ENCODE results near the gene RPL22.

RPL22 gene

DNA sequence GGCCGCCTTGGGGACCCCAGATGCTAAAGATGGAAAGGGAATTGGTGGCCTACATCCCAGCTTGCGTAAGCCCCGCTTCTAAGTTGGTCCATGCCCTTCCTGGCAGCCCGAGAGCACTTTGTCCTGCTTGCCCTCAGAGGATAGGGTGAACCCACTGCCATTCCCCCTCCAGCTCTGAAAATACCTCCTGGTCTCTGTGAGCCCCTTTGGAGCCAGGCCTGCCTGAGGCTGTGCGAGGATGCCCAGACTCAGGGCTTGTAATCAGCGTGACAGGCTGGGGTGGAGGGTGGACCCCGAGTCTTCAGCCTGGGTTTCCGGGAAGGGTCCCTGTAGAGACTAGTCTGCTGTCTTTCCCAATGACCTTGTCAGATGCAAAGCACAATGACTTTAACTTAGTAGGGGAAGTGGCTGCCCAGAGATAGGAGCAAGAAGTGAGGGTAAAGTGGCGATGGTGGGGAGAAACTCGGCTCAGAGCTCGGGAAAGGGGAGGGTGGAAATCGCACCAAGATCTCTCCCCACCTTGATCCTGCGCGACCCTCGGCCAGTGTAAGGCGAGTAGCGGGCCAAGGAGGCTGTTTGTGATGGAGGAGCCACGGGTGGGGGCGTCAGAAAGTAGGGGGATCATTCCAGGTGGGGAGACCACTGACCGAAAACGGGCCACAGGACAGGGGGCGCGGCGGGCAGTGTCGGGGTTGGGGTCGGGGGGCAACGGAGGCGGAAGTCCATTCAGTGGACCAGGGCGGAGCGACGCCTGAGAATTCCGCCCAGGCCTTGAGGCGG is 41.9 kb upstream of the RPL22 start:
- no peak overlapping the region for H3K4me3 ChIP-seq (ENCODE audit: control insufficient read depth, low read depth, low read length)
- DNase-seq (ENCODE audit: low read depth): no peak

DNA sequence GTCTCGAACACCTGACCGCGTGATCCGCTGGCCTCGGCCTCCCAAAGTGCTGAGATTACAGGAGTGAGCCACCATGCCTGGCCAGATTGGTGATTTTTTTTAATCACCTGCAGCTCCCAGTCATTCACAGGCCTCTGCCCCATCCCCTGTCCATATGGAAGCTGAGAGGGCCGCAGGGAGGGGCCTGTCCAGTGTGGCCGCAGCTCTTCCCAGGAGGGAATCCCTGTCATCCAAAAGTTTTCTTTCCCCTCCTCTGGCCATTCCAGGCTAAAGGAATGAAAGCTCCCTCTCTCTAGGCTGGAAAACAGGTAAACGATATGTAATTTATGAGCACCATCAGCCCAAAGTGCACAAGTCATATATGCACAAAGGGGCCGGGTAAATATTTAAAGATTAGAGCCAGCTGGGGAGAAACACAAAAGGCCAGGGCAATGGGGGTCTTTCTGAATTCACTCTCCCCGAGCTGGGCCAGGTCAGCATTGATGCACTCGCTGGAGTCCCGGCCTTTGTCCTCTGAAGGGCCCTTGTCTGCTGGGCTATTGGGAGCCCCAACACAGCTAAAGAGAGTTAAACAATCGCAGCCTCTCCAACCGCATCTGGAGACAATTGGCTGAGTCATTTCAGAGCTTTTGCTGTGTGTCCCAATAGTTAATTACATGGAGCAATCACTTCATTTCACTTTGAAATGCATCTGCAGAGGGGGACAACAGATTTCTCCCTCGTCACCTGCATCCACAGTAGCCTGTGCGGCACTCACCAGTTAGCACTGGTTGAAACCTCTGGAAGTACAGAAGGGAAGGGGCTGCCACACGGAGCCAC is 40.8 kb upstream of the RPL22 start:
- no peak overlapping the region for H3K4me3 ChIP-seq (ENCODE audit: control insufficient read depth, low read depth, low read length)
- DNase-seq (ENCODE audit: low read depth): peak; percentile 82
- TF ChIP-seq, protein P1, sequence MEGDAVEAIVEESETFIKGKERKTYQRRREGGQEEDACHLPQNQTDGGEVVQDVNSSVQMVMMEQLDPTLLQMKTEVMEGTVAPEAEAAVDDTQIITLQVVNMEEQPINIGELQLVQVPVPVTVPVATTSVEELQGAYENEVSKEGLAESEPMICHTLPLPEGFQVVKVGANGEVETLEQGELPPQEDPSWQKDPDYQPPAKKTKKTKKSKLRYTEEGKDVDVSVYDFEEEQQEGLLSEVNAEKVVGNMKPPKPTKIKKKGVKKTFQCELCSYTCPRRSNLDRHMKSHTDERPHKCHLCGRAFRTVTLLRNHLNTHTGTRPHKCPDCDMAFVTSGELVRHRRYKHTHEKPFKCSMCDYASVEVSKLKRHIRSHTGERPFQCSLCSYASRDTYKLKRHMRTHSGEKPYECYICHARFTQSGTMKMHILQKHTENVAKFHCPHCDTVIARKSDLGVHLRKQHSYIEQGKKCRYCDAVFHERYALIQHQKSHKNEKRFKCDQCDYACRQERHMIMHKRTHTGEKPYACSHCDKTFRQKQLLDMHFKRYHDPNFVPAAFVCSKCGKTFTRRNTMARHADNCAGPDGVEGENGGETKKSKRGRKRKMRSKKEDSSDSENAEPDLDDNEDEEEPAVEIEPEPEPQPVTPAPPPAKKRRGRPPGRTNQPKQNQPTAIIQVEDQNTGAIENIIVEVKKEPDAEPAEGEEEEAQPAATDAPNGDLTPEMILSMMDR (conservative IDR thresholded peaks at IDR 0.05; ENCODE audit: control insufficient read depth, insufficient read depth, low read depth, low read length): no peak

More for the DNA sequence above, 41.9 kb upstream of the RPL22 start:
- TF ChIP-seq, protein P1 (conservative IDR thresholded peaks at IDR 0.05; ENCODE audit: control insufficient read depth, insufficient read depth, low read depth, low read length): no peak

DNA sequence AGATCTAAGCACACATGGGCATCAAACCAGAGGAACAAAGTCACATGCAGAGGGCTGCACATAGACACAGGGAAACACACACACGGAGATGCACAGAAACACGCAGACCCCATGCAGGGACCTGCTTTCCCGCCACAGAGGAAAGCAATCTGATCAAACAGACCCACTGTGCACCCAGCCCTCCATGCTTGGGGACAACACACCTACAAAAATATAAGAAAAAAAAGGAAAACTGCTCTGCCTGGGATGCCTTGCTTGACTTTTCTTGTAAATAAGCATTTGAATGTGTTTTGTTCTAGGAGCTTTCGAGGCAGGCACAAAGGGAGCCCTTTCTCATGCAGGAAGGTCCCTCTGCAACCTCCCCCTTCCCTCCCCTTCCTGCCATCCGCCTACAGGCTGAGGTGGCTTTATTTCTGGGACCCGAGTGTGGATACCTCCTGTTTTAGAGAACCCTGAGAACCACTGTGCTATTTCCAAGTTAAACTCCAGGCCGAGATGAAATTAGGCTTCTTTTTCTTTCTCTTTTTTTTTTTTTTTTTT is 39.9 kb upstream of the RPL22 start:
- TF ChIP-seq, protein P1 (conservative IDR thresholded peaks at IDR 0.05; ENCODE audit: control insufficient read depth, insufficient read depth, low read depth, low read length): no peak
- no peak overlapping the region for H3K4me3 ChIP-seq (ENCODE audit: control insufficient read depth, low read depth, low read length)
- DNase-seq (ENCODE audit: low read depth): no peak

DNA sequence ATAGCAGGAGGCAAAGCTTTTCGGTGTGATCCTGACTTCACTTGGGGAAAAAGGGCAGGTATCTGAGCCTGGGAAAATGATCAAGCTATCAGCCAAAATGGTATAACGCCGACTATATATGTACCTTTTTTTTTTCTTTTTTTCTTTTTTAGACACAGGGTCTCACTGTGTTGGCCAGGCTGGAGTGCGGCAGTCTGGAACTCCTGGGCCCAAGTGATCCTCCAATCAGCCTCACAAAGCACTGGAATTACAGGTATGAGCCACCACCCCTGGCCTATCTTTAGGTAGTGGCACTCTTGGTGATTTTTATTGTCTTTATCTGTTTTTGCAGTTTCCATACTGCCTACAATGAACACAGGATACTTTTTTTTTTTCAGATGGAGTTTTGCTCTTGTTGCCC is 37.7 kb upstream of the RPL22 start:
- TF ChIP-seq, protein P1 (conservative IDR thresholded peaks at IDR 0.05; ENCODE audit: control insufficient read depth, insufficient read depth, low read depth, low read length): no peak
- no peak for DNase-seq (ENCODE audit: low read depth)
- H3K4me3 ChIP-seq (ENCODE audit: control insufficient read depth, low read depth, low read length): no peak overlapping the region

DNA sequence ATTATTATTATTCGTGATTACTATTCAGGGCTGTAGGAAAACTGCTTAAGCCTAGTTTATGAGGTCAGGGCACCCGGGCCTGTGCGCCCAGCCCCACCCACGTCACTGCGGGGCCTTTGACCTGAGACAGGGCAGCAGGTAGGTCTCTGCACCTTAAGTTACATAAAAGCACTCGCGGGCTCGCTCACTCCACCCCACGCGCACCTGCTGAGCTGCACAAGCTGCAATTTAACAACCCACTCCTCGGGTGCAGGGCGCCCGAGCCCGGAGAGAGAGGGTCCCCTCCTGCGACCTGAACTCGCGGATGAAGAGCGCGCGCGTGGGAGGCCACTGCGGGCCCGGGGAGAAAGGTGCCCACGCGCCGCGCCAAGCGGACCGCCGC is 35.9 kb upstream of the RPL22 start:
- TF ChIP-seq, protein P1 (conservative IDR thresholded peaks at IDR 0.05; ENCODE audit: control insufficient read depth, insufficient read depth, low read depth, low read length): no peak
- no peak for DNase-seq (ENCODE audit: low read depth)
- peak overlapping the region; percentile 80 for H3K4me3 ChIP-seq (ENCODE audit: control insufficient read depth, low read depth, low read length)

DNA sequence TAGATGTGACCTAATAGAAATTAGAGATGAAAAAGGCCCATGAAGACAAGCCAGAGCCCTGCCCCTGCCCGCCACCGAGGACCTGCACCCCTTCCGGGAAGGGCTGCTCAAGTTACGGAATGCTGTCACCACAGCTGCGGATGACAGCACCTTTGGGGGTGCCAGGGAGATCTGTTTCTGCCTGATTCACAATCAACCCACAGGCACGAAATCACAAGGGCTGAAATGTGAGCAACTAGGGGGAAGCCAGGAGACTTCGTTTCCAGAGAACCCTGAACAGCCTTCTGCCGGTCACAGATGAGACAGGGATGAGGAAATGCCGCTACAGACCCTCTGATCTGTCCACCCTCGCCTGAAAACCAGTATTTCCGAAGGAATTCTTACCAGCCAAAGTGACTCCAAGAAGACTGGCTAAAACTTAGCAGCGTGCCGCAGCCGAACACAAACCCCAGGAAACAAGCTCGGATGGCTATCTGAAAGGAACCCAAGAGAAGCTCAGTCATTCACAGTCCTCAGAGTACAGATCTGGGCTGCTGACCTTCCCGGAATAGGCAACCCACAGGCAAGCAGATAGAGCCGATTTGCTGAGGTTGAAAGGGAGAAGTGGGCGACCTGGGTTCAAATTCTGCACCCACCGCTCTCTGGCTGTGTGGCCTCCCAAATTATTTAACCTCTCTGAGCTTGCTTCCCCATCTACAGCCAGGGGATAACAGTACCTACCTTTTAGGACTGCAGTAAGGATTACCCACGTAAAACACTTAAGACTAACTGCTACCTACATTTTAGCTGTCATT is 35.3 kb upstream of the RPL22 start:
- peak; percentile 24 for DNase-seq (ENCODE audit: low read depth)
- peak overlapping the region; percentile 80 for H3K4me3 ChIP-seq (ENCODE audit: control insufficient read depth, low read depth, low read length)
- TF ChIP-seq, protein P1 (conservative IDR thresholded peaks at IDR 0.05; ENCODE audit: control insufficient read depth, insufficient read depth, low read depth, low read length): no peak
